VCaP (cell line): ENCODE data around the gene POU3F2.

ENCODE experiments used
- H3K27ac ChIP-seq: fragments of 450-650 bp; 2 replicates; pipeline ENCODE4 v1.5.1; 2017
- CTCF ChIP-seq: fragments of 450-650 bp; conservative IDR thresholded peaks from 2 replicates; pipeline ENCODE4 v1.5.1; 2017; ENCODE audit warnings: mild to moderate bottlenecking, moderate library complexity

POU3F2 gene

GRCh38 chr6:98831959-98832283, 2.5 kb upstream of the POU3F2 start:
- TF ChIP-seq CTCF = no peak
- no peak overlapping the region for H3K27ac ChIP-seq

GRCh38 chr6:98832284-98833056, 1.9 kb upstream of the POU3F2 start:
- TF ChIP-seq CTCF = no peak
- no peak overlapping the region for H3K27ac ChIP-seq

GRCh38 chr6:98833057-98833306, 1.4 kb upstream of the POU3F2 start:
- TF ChIP-seq CTCF = no peak
- H3K27ac ChIP-seq = no peak overlapping the region

GRCh38 chr6:98833307-98834059, 891 bp upstream of the POU3F2 start:
- no peak for TF ChIP-seq CTCF
- no peak overlapping the region for H3K27ac ChIP-seq

- H3K27ac ChIP-seq = no peak overlapping the region
- no peak for TF ChIP-seq CTCF
Observed at GRCh38 chr6:98835149-98836024, 1.0 kb downstream of the POU3F2 start.

- no peak for TF ChIP-seq CTCF
- no peak overlapping the region for H3K27ac ChIP-seq
Observed at GRCh38 chr6:98836025-98836961, 1.9 kb downstream of the POU3F2 start.
